ENCODE data around the gene LPGAT1. TPM values are rescaled to one million over a fixed set of nuclear protein-coding genes. Genes with fewer than 3 reads are reported as not detected.

LPGAT1 gene
- total RNA-seq, 4 donors from 2014 or later, result 48.1 to 66.6 (median 53.3) TPM

DNA sequence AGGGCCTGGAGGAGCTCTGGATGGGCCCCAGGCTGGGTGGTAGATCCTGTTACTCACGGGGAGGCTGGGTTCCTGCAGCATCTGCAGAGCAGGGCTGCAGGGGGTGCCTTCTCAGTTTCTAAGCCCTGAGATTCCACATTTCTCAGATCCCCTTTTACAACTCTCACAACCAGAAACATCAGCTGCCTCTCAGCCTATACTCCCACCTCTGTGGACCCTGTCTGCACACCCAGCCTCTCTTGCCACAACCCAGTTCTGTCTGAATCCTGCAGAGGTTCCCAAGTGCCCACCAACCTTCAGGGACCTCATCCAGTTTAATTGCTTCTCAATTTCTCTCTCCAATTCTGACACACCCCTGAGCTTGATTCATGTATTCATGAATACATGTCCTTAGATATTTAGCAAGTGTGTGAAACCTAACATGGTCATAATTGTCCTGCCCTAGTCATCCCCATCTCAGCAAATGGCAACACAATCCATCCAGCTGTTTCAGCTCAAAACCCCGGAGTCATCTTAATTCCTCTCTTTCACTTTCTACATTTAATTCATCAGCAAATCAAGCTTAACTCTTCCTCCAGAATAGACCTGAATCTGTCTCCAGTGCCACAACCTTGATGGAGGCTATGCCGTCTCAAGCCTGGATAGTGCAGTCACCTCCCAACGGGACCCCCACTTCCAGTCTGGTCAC, 98.1 kb downstream of the LPGAT1 start:
- 48 to 53% methylated on average over 2 of the region's 4 CpGs for WGBS, 2 donors (ENCODE audit: low coverage in 1 of 2)
- H3K36me3 ChIP-seq, result no peaks in the 10 kb centered on the region
- no peak for ATAC-seq

GRCh38 chr1:211731456-211732292, 98.9 kb downstream of the LPGAT1 start:
- Histone ChIP-seq H3K9me3 (no peaks in the 10 kb centered on the region), H3K36me3 (no peaks in the 10 kb centered on the region), H3K27ac (no peak overlapping the region), H3K27me3 (peaks cover 4% of the 10 kb centered on the region), H3K4me3 (no peak overlapping the region), H3K4me1 (peaks cover 0 to 6% (median 0%) of the 10 kb centered on the region in 3 donors)
- WGBS, 2 donors (ENCODE audit: low coverage in 1 of 2), result 80 to 100% methylated on average over 1 to 2 of the region's 5 CpGs
- no peak for ATAC-seq
- TF ChIP-seq POLR2A (IDR thresholded peaks at IDR 0.05) (no peak), CTCF (IDR thresholded peaks at IDR 0.05) (no peak), EP300 (IDR thresholded peaks at IDR 0.05) (no peak), POLR2AphosphoS5 (IDR thresholded peaks at IDR 0.05) (no peak)

More for the DNA sequence above, 98.1 kb downstream of the LPGAT1 start:
- Histone ChIP-seq H3K9me3 (no peaks in the 10 kb centered on the region), H3K27me3 (peaks cover 9% of the 10 kb centered on the region), H3K4me1 (peaks cover 0 to 6% (median 0%) of the 10 kb centered on the region in 3 donors), H3K4me3 (no peak overlapping the region), H3K27ac (no peak overlapping the region)
- TF ChIP-seq POLR2AphosphoS5 (IDR thresholded peaks at IDR 0.05), result no peak
- TF ChIP-seq POLR2A (IDR thresholded peaks at IDR 0.05), result no peak
- TF ChIP-seq CTCF (IDR thresholded peaks at IDR 0.05), result no peak
- no peak for TF ChIP-seq EP300 (IDR thresholded peaks at IDR 0.05)

- no peak overlapping the region for H3K27ac ChIP-seq
- no peaks in the 10 kb centered on the region for H3K9me3 ChIP-seq
- 80 to 86% methylated on average over 1 to 3 of the region's 4 CpGs for WGBS, 2 donors (ENCODE audit: low coverage in 1 of 2)
- no peak for ATAC-seq
- H3K27me3 ChIP-seq, result peaks cover 4% of the 10 kb centered on the region
- TF ChIP-seq CTCF (IDR thresholded peaks at IDR 0.05), result no peak
- TF ChIP-seq EP300 (IDR thresholded peaks at IDR 0.05), result no peak
- TF ChIP-seq POLR2AphosphoS5 (IDR thresholded peaks at IDR 0.05), result no peak
- no peak for TF ChIP-seq POLR2A (IDR thresholded peaks at IDR 0.05)
- H3K36me3 ChIP-seq, result no peaks in the 10 kb centered on the region
- no peak overlapping the region for H3K4me3 ChIP-seq
- H3K4me1 ChIP-seq, result peaks cover 0 to 6% (median 0%) of the 10 kb centered on the region in 3 donors
Measured at GRCh38 chr1:211730347-211730746, 100.2 kb downstream of the LPGAT1 start.

DNA sequence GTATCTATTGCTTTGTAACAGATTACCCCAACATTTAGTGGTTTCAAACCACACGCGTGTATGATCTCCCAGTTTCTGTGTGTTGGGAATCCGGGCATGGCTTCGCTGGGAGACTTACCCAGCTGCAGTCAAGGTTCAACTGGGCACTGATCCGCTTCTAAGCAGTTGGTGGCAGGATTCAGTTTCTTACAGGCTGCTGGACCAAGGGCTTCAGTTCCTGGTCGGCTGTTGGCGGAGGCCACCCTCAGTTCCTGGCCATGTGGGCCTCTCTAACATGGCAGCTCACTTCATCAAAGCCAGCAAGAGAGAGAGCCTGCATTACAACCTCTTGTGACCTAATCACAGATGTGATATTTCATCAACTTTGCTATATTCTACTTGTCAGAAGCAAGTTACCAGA, 101.3 kb downstream of the LPGAT1 start:
- Histone ChIP-seq H3K36me3 (no peaks in the 10 kb centered on the region), H3K9me3 (no peaks in the 10 kb centered on the region), H3K4me3 (no peak overlapping the region), H3K4me1 (no peaks in the 10 kb centered on the region), H3K27me3 (peaks cover 4% of the 10 kb centered on the region), H3K27ac (no peak overlapping the region)
- WGBS, 2 donors (ENCODE audit: low coverage in 1 of 2), result 93 to 96% methylated on average over 3 to 6 of the region's 7 CpGs
- TF ChIP-seq CTCF (IDR thresholded peaks at IDR 0.05) (no peak), EP300 (IDR thresholded peaks at IDR 0.05) (no peak), POLR2A (IDR thresholded peaks at IDR 0.05) (no peak), POLR2AphosphoS5 (IDR thresholded peaks at IDR 0.05) (no peak)
- ATAC-seq, result no peak
